SU-DHL-6 (cell line): ENCODE data around the gene KIR2DL4.
"Not testable (repeated sequence)": the region's sequence is repeated elsewhere in the genome, so short reads cannot be mapped to it uniquely, and the experiment has no call there.

Source experiments
- EZH2phosphoT487 ChIP-seq: fragments of 200-600 bp; sonication (generic), shearing (Covaris generic); conservative IDR thresholded peaks from 2 replicates; pipeline ENCODE4 v1.6.1; 2018; ENCODE audit warnings: mild to moderate bottlenecking, antibody characterized with exemption, low read length, moderate library complexity, mixed read lengths
- TF ChIP-seq, protein P1 (sequence below): fragments of 200-600 bp; sonication (generic); IDR thresholded peaks from one replicate; pipeline ENCODE4 v1.5.1; 2017; ENCODE audit warnings: antibody characterized with exemption, mild to moderate bottlenecking, low read length, moderate library complexity; ENCODE audit not compliant: insufficient read depth, poor library complexity, severe bottlenecking

GRCh38 chr19:54772666-54773065 lies 30.7 kb upstream of the KIR2DL4 start:
- TF ChIP-seq, protein P1, sequence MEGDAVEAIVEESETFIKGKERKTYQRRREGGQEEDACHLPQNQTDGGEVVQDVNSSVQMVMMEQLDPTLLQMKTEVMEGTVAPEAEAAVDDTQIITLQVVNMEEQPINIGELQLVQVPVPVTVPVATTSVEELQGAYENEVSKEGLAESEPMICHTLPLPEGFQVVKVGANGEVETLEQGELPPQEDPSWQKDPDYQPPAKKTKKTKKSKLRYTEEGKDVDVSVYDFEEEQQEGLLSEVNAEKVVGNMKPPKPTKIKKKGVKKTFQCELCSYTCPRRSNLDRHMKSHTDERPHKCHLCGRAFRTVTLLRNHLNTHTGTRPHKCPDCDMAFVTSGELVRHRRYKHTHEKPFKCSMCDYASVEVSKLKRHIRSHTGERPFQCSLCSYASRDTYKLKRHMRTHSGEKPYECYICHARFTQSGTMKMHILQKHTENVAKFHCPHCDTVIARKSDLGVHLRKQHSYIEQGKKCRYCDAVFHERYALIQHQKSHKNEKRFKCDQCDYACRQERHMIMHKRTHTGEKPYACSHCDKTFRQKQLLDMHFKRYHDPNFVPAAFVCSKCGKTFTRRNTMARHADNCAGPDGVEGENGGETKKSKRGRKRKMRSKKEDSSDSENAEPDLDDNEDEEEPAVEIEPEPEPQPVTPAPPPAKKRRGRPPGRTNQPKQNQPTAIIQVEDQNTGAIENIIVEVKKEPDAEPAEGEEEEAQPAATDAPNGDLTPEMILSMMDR: not testable (repeated sequence)
- not testable (repeated sequence) for TF ChIP-seq EZH2phosphoT487
